A673 (cell line): ENCODE measurements around the gene SERINC2.

Experiments
- CTCF ChIP-seq: fragments of 300-800, 200-600 bp; sonication (generic); conservative IDR thresholded peaks from 2 replicates; pipeline ENCODE4 v1.5.1; 2017; ENCODE audit warnings: low read depth, mild to moderate bottlenecking, antibody characterized with exemption, low read length, moderate library complexity, mixed read lengths
- EZH2 ChIP-seq: fragments of 200-600 bp; sonication (generic); IDR thresholded peaks from 2 replicates; pipeline ENCODE4 v1.6.1; 2017; ENCODE audit warnings: borderline replicate concordance, low read depth, mild to moderate bottlenecking, mixed read lengths, antibody characterized with exemption, low read length; ENCODE audit not compliant: poor library complexity, severe bottlenecking

- TF ChIP-seq CTCF = no peak
- TF ChIP-seq EZH2 = no peak
These were observed 5.9 kb upstream of the SERINC2 start for GRCh38 chr1:31407029-31407626.
